ENCODE results near the gene GPR152. TPM values are rescaled to one million over a fixed set of nuclear protein-coding genes. Genes with fewer than 3 reads are reported as not detected.

The GPR152 gene
- polyA plus RNA-seq, 3 donors: not detected

- H3K4me3 ChIP-seq (replicated peaks in 1 of 3; ENCODE audit: low read depth in 2 of 3, low read length in 3 of 3): no peak overlapping the region
- H3K79me2 ChIP-seq (ENCODE audit: insufficient read depth, low read length): no peaks in the 10 kb centered on the region
- Mint-ChIP-seq H3K27me3 (ENCODE audit: low read depth in 3 of 3) (peaks cover 49 to 84% (median 73%) of the 10 kb centered on the region in 3 donors), H3K4me1 (peaks cover 35% of the 10 kb centered on the region), H3K9me3 (peaks cover 0 to 12% (median 4%) of the 10 kb centered on the region in 7 donors), H3K36me3 (peaks cover 4 to 8% of the 10 kb centered on the region in 2 donors), H3K27ac (no peak overlapping the region), H3K4me3 (peak overlapping the region in 1 of 2 donors; percentile 75)
- no peaks in the 10 kb centered on the region for H3K9me3 ChIP-seq (replicated peaks in 1 of 2; ENCODE audit: control insufficient read depth in 1 of 2, insufficient read depth in 1 of 2, low read length in 2 of 2)
- H3K36me3 ChIP-seq (replicated peaks in 1 of 2; ENCODE audit: control insufficient read depth in 1 of 2, insufficient read depth in 2 of 2, low read length in 2 of 2): no peaks in the 10 kb centered on the region
- H4K20me1 ChIP-seq (ENCODE audit: insufficient read depth, low read length): no peaks in the 10 kb centered on the region
- no peak overlapping the region for H2AFZ ChIP-seq (ENCODE audit: insufficient read depth, low read depth, low read length, poor library complexity, severe bottlenecking)
- TF ChIP-seq, protein P1, sequence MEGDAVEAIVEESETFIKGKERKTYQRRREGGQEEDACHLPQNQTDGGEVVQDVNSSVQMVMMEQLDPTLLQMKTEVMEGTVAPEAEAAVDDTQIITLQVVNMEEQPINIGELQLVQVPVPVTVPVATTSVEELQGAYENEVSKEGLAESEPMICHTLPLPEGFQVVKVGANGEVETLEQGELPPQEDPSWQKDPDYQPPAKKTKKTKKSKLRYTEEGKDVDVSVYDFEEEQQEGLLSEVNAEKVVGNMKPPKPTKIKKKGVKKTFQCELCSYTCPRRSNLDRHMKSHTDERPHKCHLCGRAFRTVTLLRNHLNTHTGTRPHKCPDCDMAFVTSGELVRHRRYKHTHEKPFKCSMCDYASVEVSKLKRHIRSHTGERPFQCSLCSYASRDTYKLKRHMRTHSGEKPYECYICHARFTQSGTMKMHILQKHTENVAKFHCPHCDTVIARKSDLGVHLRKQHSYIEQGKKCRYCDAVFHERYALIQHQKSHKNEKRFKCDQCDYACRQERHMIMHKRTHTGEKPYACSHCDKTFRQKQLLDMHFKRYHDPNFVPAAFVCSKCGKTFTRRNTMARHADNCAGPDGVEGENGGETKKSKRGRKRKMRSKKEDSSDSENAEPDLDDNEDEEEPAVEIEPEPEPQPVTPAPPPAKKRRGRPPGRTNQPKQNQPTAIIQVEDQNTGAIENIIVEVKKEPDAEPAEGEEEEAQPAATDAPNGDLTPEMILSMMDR (IDR thresholded peaks at IDR 0.05): no peak
- intact Hi-C loops (cut with micrococcal nuclease): no loop called here
- H3K4me2 ChIP-seq (replicated peaks; ENCODE audit: extremely low read depth, low read length, poor library complexity, severe bottlenecking): no peak overlapping the region
- H3K27ac ChIP-seq (ENCODE audit: low read depth in 1 of 2, low read length in 2 of 2): no peak overlapping the region
- no peak for DNase-seq
- no peak overlapping the region for H3K9ac ChIP-seq (ENCODE audit: insufficient read depth, low read length, poor library complexity, severe bottlenecking)
- peaks cover 6 to 68% of the 10 kb centered on the region in 2 donors for H3K27me3 ChIP-seq (ENCODE audit: control insufficient read depth in 2 of 2, insufficient read depth in 2 of 2, low read length in 2 of 2)
- H3K4me1 ChIP-seq (ENCODE audit: control insufficient read depth in 1 of 2, insufficient read depth in 2 of 2, low read length in 2 of 2): peaks cover 35 to 56% of the 10 kb centered on the region in 2 donors
- WGBS (ENCODE audit: insufficient coverage): 72% methylated on average over 15 of the region's 21 CpGs
These were observed 35.9 kb downstream of the GPR152 start for GRCh38 chr11:67416416-67417335.

DNA sequence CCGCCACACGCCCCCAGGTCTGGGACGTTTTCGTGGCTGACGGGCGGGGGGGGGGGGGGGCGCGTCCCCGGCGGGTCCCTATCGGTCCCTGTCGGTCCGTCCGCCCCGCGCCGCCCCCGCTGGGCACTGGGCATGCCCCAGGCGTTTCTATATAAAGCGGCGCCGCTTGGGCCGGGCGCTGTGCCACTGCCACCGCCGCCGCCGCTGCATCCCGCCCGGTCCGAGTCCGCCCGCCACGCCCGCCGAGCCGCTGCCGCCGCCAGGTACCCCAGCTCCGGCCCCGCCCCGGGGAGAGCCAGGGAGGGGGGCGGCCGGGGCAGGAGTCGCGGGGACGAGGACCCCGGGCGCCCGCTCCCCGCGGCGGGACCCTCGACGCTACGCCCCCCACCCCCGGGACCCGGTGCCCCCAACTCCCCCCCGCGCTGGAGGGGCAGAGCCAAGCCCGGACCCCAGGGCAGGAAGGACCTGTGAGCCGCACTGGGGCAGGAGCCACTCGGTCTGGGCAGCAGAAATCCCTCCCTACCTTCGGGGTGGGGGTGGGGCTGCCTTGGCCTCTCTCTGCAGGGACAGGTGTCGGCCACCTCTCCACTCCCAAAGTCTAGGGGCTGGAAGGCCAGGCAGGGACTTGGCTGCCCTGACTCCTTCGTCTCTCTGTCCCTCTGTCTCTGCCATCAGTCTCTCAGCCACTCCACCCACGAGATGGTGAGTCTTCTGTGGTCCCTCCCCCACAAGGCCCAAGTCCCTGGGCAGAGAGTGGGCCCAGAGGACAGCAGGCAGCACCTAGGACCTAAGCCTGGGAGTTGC lies 36.8 kb downstream of the GPR152 start, which contains the start of gene CARNS1:
Gene CARNS1, plus strand, starts transcription at position 178 of the 804 bp plus-strand sequence. Its CDS starts 522 bp downstream, at position 700.
- Mint-ChIP-seq H3K36me3 (peaks cover 4 to 8% of the 10 kb centered on the region in 2 donors), H3K27me3 (ENCODE audit: low read depth in 3 of 3) (peaks cover 49 to 88% (median 76%) of the 10 kb centered on the region in 3 donors), H3K4me1 (peaks cover 32% of the 10 kb centered on the region), H3K4me3 (peak within 1 kb of the TSS in 1 of 2 donors; percentile 75), H3K27ac (peak within 1 kb of the TSS in 2 of 7 donors; percentile 35 to 50), H3K9me3 (peaks cover 0 to 12% (median 4%) of the 10 kb centered on the region in 7 donors)
- H3K4me1 ChIP-seq (ENCODE audit: control insufficient read depth in 1 of 2, insufficient read depth in 2 of 2, low read length in 2 of 2): peaks cover 31 to 48% of the 10 kb centered on the region in 2 donors
- H3K27ac ChIP-seq (ENCODE audit: low read depth in 1 of 2, low read length in 2 of 2): no peak within 1 kb of the TSS
- H3K27me3 ChIP-seq (ENCODE audit: control insufficient read depth in 2 of 2, insufficient read depth in 2 of 2, low read length in 2 of 2): peaks cover 6 to 68% of the 10 kb centered on the region in 2 donors
- H3K4me3 ChIP-seq (replicated peaks in 1 of 3; ENCODE audit: low read depth in 2 of 3, low read length in 3 of 3): no peak within 1 kb of the TSS
- 7% methylated on average over 58 of the region's 67 CpGs for WGBS (ENCODE audit: insufficient coverage)
- peak within 1 kb of the TSS; percentile 21 for H2AFZ ChIP-seq (ENCODE audit: insufficient read depth, low read depth, low read length, poor library complexity, severe bottlenecking)
- no peak within 1 kb of the TSS for H3K9ac ChIP-seq (ENCODE audit: insufficient read depth, low read length, poor library complexity, severe bottlenecking)
- H3K9me3 ChIP-seq (replicated peaks in 1 of 2; ENCODE audit: control insufficient read depth in 1 of 2, insufficient read depth in 1 of 2, low read length in 2 of 2): no peaks in the 10 kb centered on the region
- no peak for DNase-seq
- no peaks in the 10 kb centered on the region for H3K79me2 ChIP-seq (ENCODE audit: insufficient read depth, low read length)
- intact Hi-C loops (cut with micrococcal nuclease): no loop called here
- H3K4me2 ChIP-seq (replicated peaks; ENCODE audit: extremely low read depth, low read length, poor library complexity, severe bottlenecking): no peak within 1 kb of the TSS
- peaks cover 2% of the 10 kb centered on the region for H4K20me1 ChIP-seq (ENCODE audit: insufficient read depth, low read length)
- H3K36me3 ChIP-seq (replicated peaks in 1 of 2; ENCODE audit: control insufficient read depth in 1 of 2, insufficient read depth in 2 of 2, low read length in 2 of 2): no peaks in the 10 kb centered on the region
- TF ChIP-seq, protein P1 (IDR thresholded peaks at IDR 0.05): no peak

Measured in CD14-positive monocyte (primary cell).